ENCODE measurements around the gene SLC16A7.

SLC16A7 gene

DNA sequence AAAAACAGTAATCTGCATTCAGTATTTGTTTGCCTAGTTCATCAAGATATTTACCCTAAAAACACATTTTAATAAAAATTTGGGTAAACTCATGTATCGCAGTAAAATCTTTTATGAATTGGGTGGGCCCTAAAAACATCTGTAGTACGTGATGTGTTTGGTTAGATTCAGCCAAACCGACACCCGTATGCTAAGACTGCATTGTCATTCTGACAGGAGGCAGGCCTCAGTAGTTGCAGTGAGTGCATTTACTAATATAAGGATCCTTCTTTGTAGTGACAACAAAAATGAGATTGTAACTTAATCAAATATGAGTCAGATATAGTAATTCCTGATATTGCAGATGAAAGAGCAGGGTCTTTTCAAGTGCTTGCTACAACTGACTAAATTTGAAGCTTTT is 191.8 kb downstream of the SLC16A7 start:
- Histone ChIP-seq H2AFZ (ENCODE audit: low read length) (no peak overlapping the region), H3K4me1 (ENCODE audit: insufficient read depth, low read length, severe bottlenecking) (no peaks in the 10 kb centered on the region), H3K79me2 (ENCODE audit: insufficient read depth, low read length) (no peaks in the 10 kb centered on the region), H4K20me1 (ENCODE audit: insufficient read depth, low read length) (no peaks in the 10 kb centered on the region), H3K36me3 (ENCODE audit: insufficient read depth, low read length) (no peaks in the 10 kb centered on the region), H3K9me3 (ENCODE audit: low read length) (no peaks in the 10 kb centered on the region), H3K27ac (ENCODE audit: low read depth, low read length, poor library complexity, severe bottlenecking) (no peak overlapping the region), H3K9ac (ENCODE audit: low read length) (no peak overlapping the region), H3K4me2 (ENCODE audit: low read length) (no peak overlapping the region), H3K9me2 (ENCODE audit: low read depth, low read length) (no peaks in the 10 kb centered on the region), H3F3A (ENCODE audit: insufficient read depth, low read length) (no peaks in the 10 kb centered on the region), H3K4me3 (ENCODE audit: low read depth, low read length, poor library complexity, severe bottlenecking) (no peak overlapping the region), H3K27me3 (ENCODE audit: insufficient read depth, low read length) (no peaks in the 10 kb centered on the region)
- no peak for TF ChIP-seq EZH2 (IDR thresholded peaks at IDR 0.05; ENCODE audit: borderline replicate concordance, low read length)
- TF ChIP-seq, protein P1, sequence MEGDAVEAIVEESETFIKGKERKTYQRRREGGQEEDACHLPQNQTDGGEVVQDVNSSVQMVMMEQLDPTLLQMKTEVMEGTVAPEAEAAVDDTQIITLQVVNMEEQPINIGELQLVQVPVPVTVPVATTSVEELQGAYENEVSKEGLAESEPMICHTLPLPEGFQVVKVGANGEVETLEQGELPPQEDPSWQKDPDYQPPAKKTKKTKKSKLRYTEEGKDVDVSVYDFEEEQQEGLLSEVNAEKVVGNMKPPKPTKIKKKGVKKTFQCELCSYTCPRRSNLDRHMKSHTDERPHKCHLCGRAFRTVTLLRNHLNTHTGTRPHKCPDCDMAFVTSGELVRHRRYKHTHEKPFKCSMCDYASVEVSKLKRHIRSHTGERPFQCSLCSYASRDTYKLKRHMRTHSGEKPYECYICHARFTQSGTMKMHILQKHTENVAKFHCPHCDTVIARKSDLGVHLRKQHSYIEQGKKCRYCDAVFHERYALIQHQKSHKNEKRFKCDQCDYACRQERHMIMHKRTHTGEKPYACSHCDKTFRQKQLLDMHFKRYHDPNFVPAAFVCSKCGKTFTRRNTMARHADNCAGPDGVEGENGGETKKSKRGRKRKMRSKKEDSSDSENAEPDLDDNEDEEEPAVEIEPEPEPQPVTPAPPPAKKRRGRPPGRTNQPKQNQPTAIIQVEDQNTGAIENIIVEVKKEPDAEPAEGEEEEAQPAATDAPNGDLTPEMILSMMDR (IDR thresholded peaks at IDR 0.05; ENCODE audit: low read length), result no peak

DNA sequence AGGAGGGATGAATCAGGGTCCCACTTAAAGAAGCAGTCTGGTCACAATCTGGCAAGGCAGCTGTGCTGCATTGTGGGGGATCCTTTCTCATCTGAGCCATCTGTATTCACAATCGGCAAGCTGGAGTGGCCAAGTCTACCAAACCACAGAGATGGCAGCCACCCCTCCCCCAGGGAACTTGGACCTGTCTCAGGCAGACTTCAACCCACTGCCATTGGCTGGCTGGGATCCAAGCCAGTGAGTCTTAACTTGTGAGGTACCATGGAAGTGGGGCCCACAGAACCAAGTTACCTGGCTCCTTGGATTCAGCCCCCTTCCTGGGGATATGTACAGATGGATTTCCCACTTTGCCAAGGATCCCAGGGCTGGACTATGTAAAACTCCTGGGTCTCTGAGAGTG is 196.8 kb downstream of the SLC16A7 start:
- no peaks in the 10 kb centered on the region for H3K79me2 ChIP-seq (ENCODE audit: insufficient read depth, low read length)
- H3K9me3 ChIP-seq (ENCODE audit: low read length), result no peaks in the 10 kb centered on the region
- no peak for TF ChIP-seq EZH2 (IDR thresholded peaks at IDR 0.05; ENCODE audit: borderline replicate concordance, low read length)
- TF ChIP-seq, protein P1 (IDR thresholded peaks at IDR 0.05; ENCODE audit: low read length), result no peak
- no peaks in the 10 kb centered on the region for H3K4me1 ChIP-seq (ENCODE audit: insufficient read depth, low read length, severe bottlenecking)
- no peak overlapping the region for H3K9ac ChIP-seq (ENCODE audit: low read length)
- no peaks in the 10 kb centered on the region for H3K27me3 ChIP-seq (ENCODE audit: insufficient read depth, low read length)
- no peaks in the 10 kb centered on the region for H3K9me2 ChIP-seq (ENCODE audit: low read depth, low read length)
- no peaks in the 10 kb centered on the region for H3F3A ChIP-seq (ENCODE audit: insufficient read depth, low read length)
- H3K27ac ChIP-seq (ENCODE audit: low read depth, low read length, poor library complexity, severe bottlenecking), result no peak overlapping the region
- no peak overlapping the region for H2AFZ ChIP-seq (ENCODE audit: low read length)
- H3K36me3 ChIP-seq (ENCODE audit: insufficient read depth, low read length), result no peaks in the 10 kb centered on the region
- no peak overlapping the region for H3K4me3 ChIP-seq (ENCODE audit: low read depth, low read length, poor library complexity, severe bottlenecking)
- H4K20me1 ChIP-seq (ENCODE audit: insufficient read depth, low read length), result no peaks in the 10 kb centered on the region
- H3K4me2 ChIP-seq (ENCODE audit: low read length), result no peak overlapping the region

DNA sequence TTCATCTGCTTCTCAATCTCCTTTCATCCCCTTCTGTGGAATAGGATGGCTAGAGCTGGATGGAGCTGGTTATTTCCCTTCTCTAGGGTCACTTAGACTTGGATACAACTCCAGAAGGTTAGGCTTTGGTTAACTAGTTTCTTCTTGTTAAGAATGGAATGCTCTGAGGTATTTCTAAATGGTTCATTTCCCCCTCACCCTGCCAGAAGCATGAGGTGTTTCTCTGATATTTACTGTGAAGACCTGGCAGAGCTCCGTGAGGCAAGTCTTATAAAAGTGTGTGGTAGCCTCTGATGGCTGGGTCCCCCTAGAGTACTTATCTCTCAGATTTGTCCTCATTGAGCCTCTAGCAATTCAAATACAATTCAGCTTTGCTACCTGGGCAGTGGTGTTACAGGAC is 207.9 kb downstream of the SLC16A7 start:
- H3K79me2 ChIP-seq (ENCODE audit: insufficient read depth, low read length), result no peaks in the 10 kb centered on the region
- H3K4me3 ChIP-seq (ENCODE audit: low read depth, low read length, poor library complexity, severe bottlenecking), result no peak overlapping the region
- TF ChIP-seq EZH2 (IDR thresholded peaks at IDR 0.05; ENCODE audit: borderline replicate concordance, low read length), result no peak
- TF ChIP-seq, protein P1 (IDR thresholded peaks at IDR 0.05; ENCODE audit: low read length), result no peak
- H3K27ac ChIP-seq (ENCODE audit: low read depth, low read length, poor library complexity, severe bottlenecking), result no peak overlapping the region
- no peaks in the 10 kb centered on the region for H3K9me3 ChIP-seq (ENCODE audit: low read length)
- no peaks in the 10 kb centered on the region for H4K20me1 ChIP-seq (ENCODE audit: insufficient read depth, low read length)
- peak overlapping the region; percentile 44 for H3K4me2 ChIP-seq (ENCODE audit: low read length)
- no peak overlapping the region for H3K9ac ChIP-seq (ENCODE audit: low read length)
- no peaks in the 10 kb centered on the region for H3K27me3 ChIP-seq (ENCODE audit: insufficient read depth, low read length)
- no peaks in the 10 kb centered on the region for H3K36me3 ChIP-seq (ENCODE audit: insufficient read depth, low read length)
- H2AFZ ChIP-seq (ENCODE audit: low read length), result no peak overlapping the region
- peaks cover 11% of the 10 kb centered on the region for H3K4me1 ChIP-seq (ENCODE audit: insufficient read depth, low read length, severe bottlenecking)
- H3F3A ChIP-seq (ENCODE audit: insufficient read depth, low read length), result no peaks in the 10 kb centered on the region
- H3K9me2 ChIP-seq (ENCODE audit: low read depth, low read length), result no peaks in the 10 kb centered on the region
